WTC11 (cell line): Measurements from ENCODE around the gene XNDC1N. TPM values are rescaled to one million over a fixed set of nuclear protein-coding genes. Genes with fewer than 3 reads are reported as not detected.

Source experiments
- ATAC-seq: fragments of 200-7000 bp; cut with Tn5 transposase; 2 replicates; pipeline ENCODE4 v1.10.0; 2021; ENCODE audit warnings: mild to moderate bottlenecking, moderate library complexity
- CTCF ChIA-PET: fragments of 300-600 bp; sonication (Branson Sonifier 250); formaldehyde crosslinking; loops from one replicate; lab custom pipeline; 2021; ENCODE audit warnings: antibody characterized with exemption; lab: Charles Lee
- POLR2A ChIA-PET: fragments of 350-600 bp; sonication (Branson Sonifier 250); formaldehyde crosslinking; loops from one replicate; lab custom pipeline; 2021; ENCODE audit warnings: antibody characterized with exemption; lab: Charles Lee
- DNase-seq: peaks from one replicate; pipeline ENCODE4 v3.0.0; 2021; ENCODE audit warnings: low spot score
- H3K27ac Mint-ChIP-seq: 2 replicates; pipeline ENCODE4 v1.8.0; 2021; ENCODE audit warnings: mixed read lengths
- H3K27me3 Mint-ChIP-seq: 2 replicates; pipeline ENCODE4 v1.8.0; 2021; ENCODE audit warnings: low read depth, mild to moderate bottlenecking, moderate library complexity, mixed read lengths
- H3K36me3 Mint-ChIP-seq: 2 replicates; pipeline ENCODE4 v1.8.0; 2021; ENCODE audit warnings: mixed read lengths
- H3K4me1 Mint-ChIP-seq: 2 replicates; pipeline ENCODE4 v1.8.0; 2022; ENCODE audit warnings: mixed read lengths
- H3K4me3 Mint-ChIP-seq: 2 replicates; pipeline ENCODE4 v1.8.0; 2021; ENCODE audit warnings: mild to moderate bottlenecking, moderate library complexity, mixed read lengths
- H3K9me3 Mint-ChIP-seq: 2 replicates; pipeline ENCODE4 v1.8.0; 2021; ENCODE audit warnings: mixed read lengths
- ATF1 ChIP-seq: sonication (generic); formaldehyde crosslinking; IDR thresholded peaks from 2 replicates; pipeline ENCODE4 v1.8.1; 2023; ENCODE audit warnings: mild to moderate bottlenecking, moderate library complexity, missing genetic modification reagents
- ELF4 ChIP-seq: sonication (generic); formaldehyde crosslinking; IDR thresholded peaks from 2 replicates; pipeline ENCODE4 v1.8.1; 2022; ENCODE audit warnings: low read depth, mild to moderate bottlenecking, moderate library complexity, missing genetic modification reagents
- ESRRA ChIP-seq: sonication (generic); formaldehyde crosslinking; IDR thresholded peaks from 2 replicates; pipeline ENCODE4 v1.8.1; 2022; ENCODE audit warnings: mild to moderate bottlenecking, missing genetic modification reagents, borderline replicate concordance
- FOXP1 ChIP-seq: sonication (generic); formaldehyde crosslinking; IDR thresholded peaks from 2 replicates; pipeline ENCODE4 v1.8.0; 2022; ENCODE audit warnings: missing genetic modification reagents, mild to moderate bottlenecking, moderate library complexity, borderline replicate concordance
- GTF2I ChIP-seq: fragments of 250-450 bp; sonication (Bioruptor Pico); conservative IDR thresholded peaks from 2 replicates; pipeline ENCODE4 v1.4.0; 2021; ENCODE audit warnings: mild to moderate bottlenecking
- JUN ChIP-seq: sonication (generic); formaldehyde crosslinking; IDR thresholded peaks from 2 replicates; pipeline ENCODE4 v1.8.0; 2023; ENCODE audit warnings: mild to moderate bottlenecking, missing genetic modification reagents
- MXD4 ChIP-seq: fragments of 250-450 bp; sonication (Bioruptor Pico); IDR thresholded peaks from 2 replicates; pipeline ENCODE4 v1.8.0; 2021; ENCODE audit warnings: mild to moderate bottlenecking, moderate library complexity, borderline replicate concordance
- PRRX2 ChIP-seq: fragments of 250-450 bp; sonication (Bioruptor Pico); IDR thresholded peaks from 2 replicates; pipeline ENCODE4 v1.8.0; 2021; ENCODE audit warnings: mild to moderate bottlenecking
- RELA ChIP-seq: sonication (generic); formaldehyde crosslinking; IDR thresholded peaks from 2 replicates; pipeline ENCODE4 v1.8.1; 2022; ENCODE audit warnings: missing genetic modification reagents, mild to moderate bottlenecking, borderline replicate concordance
- RORB ChIP-seq: fragments of 250-450 bp; sonication (Bioruptor Pico); IDR thresholded peaks from 2 replicates; pipeline ENCODE4 v1.9.0; 2021; ENCODE audit warnings: mild to moderate bottlenecking
- SP1 ChIP-seq: sonication (generic); formaldehyde crosslinking; conservative IDR thresholded peaks from 2 replicates; pipeline ENCODE4 v1.8.1; 2022; ENCODE audit warnings: missing genetic modification reagents
- ZBTB21 ChIP-seq: sonication (generic); formaldehyde crosslinking; IDR thresholded peaks from 2 replicates; pipeline ENCODE4 v1.8.1; 2023; ENCODE audit warnings: mild to moderate bottlenecking, missing genetic modification reagents, borderline replicate concordance
- ZNF138 ChIP-seq: sonication (generic); formaldehyde crosslinking; conservative IDR thresholded peaks from 2 replicates; pipeline ENCODE4 v1.8.1; 2022; ENCODE audit warnings: mild to moderate bottlenecking, moderate library complexity, missing genetic modification reagents
- ZNF219 ChIP-seq: sonication (generic); formaldehyde crosslinking; IDR thresholded peaks from 2 replicates; pipeline ENCODE4 v1.8.0; 2023; ENCODE audit warnings: missing genetic modification reagents, mild to moderate bottlenecking, borderline replicate concordance
- ZNF317 ChIP-seq: sonication (generic); formaldehyde crosslinking; IDR thresholded peaks from 2 replicates; pipeline ENCODE4 v1.8.1; 2023; ENCODE audit warnings: low read depth, mild to moderate bottlenecking, moderate library complexity, missing genetic modification reagents, borderline replicate concordance
- total RNA-seq: library from RNA; stranded (reverse); gene quantifications from 3 replicates; pipeline ENCODE4 v1.2.3, GENCODE V29; 2021
- TF ChIP-seq, protein P1 (sequence below): fragments of 250-450 bp; sonication (Bioruptor Pico); IDR thresholded peaks from 2 replicates; pipeline ENCODE4 v2.1.2; 2022; ENCODE audit warnings: mild to moderate bottlenecking, moderate library complexity
- TF ChIP-seq, protein P2 (sequence below): sonication (generic); formaldehyde crosslinking; IDR thresholded peaks from 2 replicates; pipeline ENCODE4 v1.8.1; 2022; ENCODE audit warnings: low read depth, mild to moderate bottlenecking, moderate library complexity, missing genetic modification reagents, borderline replicate concordance
- TF ChIP-seq, protein P3 (sequence below): fragments of 250-450 bp; sonication (Bioruptor Pico); IDR thresholded peaks from 2 replicates; pipeline ENCODE4 v1.9.0; 2021; ENCODE audit warnings: mild to moderate bottlenecking

Gene XNDC1N
- total RNA-seq, 1 experiment from 2014 or later, result 10.6 TPM

DNA sequence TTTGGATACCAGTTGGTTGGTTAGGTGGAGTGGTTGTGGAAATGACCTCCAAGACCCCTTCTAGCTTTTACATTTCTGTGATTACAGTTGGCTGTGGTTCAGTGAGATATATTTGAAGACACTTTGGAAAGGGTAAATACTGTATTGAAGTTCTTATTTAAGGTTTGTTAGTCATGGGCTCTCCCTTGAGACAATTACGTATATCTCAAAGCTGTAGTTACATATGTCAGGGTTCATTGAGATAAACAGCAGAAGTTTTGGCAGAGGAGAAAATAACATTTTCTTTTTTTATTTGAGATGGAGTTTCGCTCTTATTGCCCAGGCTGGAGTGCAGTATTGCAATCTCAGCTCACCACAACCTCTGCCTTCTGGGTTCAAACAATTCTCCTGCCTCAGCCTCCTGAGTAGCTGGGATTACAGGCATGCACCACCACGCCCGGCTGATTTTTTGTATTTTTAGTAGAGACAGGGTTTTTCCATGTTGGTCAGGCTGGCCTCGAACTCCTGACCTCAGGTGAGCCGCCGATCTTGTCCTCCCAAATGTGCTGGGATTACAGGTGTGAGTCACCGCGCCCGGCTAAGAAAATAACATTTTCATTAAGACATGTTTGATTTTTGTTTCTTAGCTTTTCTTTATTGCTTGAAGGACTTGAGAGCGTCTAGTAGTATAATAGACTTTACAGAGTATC lies 2.3 kb upstream of the XNDC1N start:
- TF ChIP-seq SP1 (CRISPR knock-in tag) (no peak), GTF2I (CRISPR knock-in tag) (no peak), ZNF138 (CRISPR knock-in tag) (no peak), ZNF219 (CRISPR knock-in tag) (no peak), ESRRA (CRISPR knock-in tag) (no peak), FOXP1 (CRISPR knock-in tag) (no peak), JUN (CRISPR knock-in tag) (no peak), RELA (CRISPR knock-in tag) (no peak), ELF4 (CRISPR knock-in tag) (no peak), PRRX2 (CRISPR knock-in tag) (no peak), MXD4 (CRISPR knock-in tag) (no peak), RORB (no peak), ATF1 (CRISPR knock-in tag) (no peak)
- TF ChIP-seq, protein P1, sequence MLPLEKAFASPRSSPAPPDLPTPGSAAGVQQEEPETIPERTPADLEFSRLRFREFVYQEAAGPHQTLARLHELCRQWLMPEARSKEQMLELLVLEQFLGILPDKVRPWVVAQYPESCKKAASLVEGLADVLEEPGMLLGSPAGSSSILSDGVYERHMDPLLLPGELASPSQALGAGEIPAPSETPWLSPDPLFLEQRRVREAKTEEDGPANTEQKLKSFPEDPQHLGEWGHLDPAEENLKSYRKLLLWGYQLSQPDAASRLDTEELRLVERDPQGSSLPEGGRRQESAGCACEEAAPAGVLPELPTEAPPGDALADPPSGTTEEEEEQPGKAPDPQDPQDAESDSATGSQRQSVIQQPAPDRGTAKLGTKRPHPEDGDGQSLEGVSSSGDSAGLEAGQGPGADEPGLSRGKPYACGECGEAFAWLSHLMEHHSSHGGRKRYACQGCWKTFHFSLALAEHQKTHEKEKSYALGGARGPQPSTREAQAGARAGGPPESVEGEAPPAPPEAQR (CRISPR knock-in tag), result no peak
- ChIA-PET POLR2A (no interaction called here), CTCF (no interaction called here)
- H3K4me1 Mint-ChIP-seq, result peaks cover 22% of the 10 kb centered on the region
- peak overlapping the region; percentile 90 for H3K4me3 Mint-ChIP-seq
- no peak overlapping the region for H3K27ac Mint-ChIP-seq
- H3K27me3 Mint-ChIP-seq, result no peaks in the 10 kb centered on the region
- H3K36me3 Mint-ChIP-seq, result peaks cover 4% of the 10 kb centered on the region; the same call in 1 of the 2 replicates
- DNase-seq (no peak), ATAC-seq (no peak)
- no peaks in the 10 kb centered on the region for H3K9me3 Mint-ChIP-seq

DNA sequence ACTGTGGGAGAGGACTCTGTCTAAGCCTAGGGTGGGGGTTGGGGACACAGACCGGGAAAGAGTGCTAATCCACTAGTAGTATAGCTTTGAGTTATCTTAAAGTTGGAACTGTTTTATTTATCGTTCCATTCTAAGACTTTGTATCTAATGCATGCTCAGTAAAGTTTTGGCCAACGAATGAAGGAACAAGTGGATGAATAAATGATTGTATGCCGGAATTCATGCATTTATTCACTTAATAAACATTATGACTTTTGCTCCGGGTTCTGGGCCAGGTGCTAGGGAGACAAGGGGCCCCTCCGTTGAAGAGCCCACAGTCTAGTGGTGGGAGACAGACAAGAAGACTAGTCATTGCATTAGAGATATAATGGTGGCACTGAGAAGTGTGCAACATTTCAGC lies 1.1 kb upstream of the XNDC1N start:
- Mint-ChIP-seq H3K27ac (peak overlapping the region; percentile 99), H3K4me1 (peaks cover 22% of the 10 kb centered on the region), H3K9me3 (no peaks in the 10 kb centered on the region), H3K27me3 (no peaks in the 10 kb centered on the region), H3K4me3 (peak overlapping the region; percentile 90), H3K36me3 (peaks cover 13% of the 10 kb centered on the region)
- ChIA-PET POLR2A (no interaction called here), CTCF (interaction anchor here (1.1 to 1.8 kb wide), 4 partner anchors 9 to 129 kb away, joined by 3 to 14 read pairs (median 5); no protein-coding TSS in a partner anchor)
- no peak for TF ChIP-seq ZNF317
- TF ChIP-seq, protein P2, sequence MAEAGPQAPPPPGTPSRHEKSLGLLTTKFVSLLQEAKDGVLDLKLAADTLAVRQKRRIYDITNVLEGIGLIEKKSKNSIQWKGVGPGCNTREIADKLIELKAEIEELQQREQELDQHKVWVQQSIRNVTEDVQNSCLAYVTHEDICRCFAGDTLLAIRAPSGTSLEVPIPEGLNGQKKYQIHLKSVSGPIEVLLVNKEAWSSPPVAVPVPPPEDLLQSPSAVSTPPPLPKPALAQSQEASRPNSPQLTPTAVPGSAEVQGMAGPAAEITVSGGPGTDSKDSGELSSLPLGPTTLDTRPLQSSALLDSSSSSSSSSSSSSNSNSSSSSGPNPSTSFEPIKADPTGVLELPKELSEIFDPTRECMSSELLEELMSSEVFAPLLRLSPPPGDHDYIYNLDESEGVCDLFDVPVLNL, result no peak
- TF ChIP-seq, protein P3, sequence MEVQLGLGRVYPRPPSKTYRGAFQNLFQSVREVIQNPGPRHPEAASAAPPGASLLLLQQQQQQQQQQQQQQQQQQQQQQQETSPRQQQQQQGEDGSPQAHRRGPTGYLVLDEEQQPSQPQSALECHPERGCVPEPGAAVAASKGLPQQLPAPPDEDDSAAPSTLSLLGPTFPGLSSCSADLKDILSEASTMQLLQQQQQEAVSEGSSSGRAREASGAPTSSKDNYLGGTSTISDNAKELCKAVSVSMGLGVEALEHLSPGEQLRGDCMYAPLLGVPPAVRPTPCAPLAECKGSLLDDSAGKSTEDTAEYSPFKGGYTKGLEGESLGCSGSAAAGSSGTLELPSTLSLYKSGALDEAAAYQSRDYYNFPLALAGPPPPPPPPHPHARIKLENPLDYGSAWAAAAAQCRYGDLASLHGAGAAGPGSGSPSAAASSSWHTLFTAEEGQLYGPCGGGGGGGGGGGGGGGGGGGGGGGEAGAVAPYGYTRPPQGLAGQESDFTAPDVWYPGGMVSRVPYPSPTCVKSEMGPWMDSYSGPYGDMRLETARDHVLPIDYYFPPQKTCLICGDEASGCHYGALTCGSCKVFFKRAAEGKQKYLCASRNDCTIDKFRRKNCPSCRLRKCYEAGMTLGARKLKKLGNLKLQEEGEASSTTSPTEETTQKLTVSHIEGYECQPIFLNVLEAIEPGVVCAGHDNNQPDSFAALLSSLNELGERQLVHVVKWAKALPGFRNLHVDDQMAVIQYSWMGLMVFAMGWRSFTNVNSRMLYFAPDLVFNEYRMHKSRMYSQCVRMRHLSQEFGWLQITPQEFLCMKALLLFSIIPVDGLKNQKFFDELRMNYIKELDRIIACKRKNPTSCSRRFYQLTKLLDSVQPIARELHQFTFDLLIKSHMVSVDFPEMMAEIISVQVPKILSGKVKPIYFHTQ (CRISPR knock-in tag), result no peak
- no peak for TF ChIP-seq ZBTB21 (CRISPR knock-in tag)
- ATAC-seq (no peak), DNase-seq (no peak)
